Activated naive CD8-positive, alpha-beta T cell treated with anti-CD3 and anti-CD28 coated beads, Interleukin-2, amount 50 U/mL, for 24 hours (primary cell): ENCODE results near the gene HMGB2.

Experiments used
- ATAC-seq: fragments of 150-1000 bp; cut with Tn5 transposase; one replicate; pipeline ENCODE4 v1.10.0; 2021
- DNase-seq: peaks from one replicate; pipeline ENCODE4 v3.0.0; 2021
- H3K27ac Mint-ChIP-seq: one replicate; pipeline ENCODE4 v1.8.0; 2021; ENCODE audit warnings: mild to moderate bottlenecking, mixed read lengths
- H3K27me3 Mint-ChIP-seq: one replicate; pipeline ENCODE4 v1.8.0; 2021; ENCODE audit warnings: mixed read lengths
- H3K36me3 Mint-ChIP-seq: one replicate; pipeline ENCODE4 v1.8.0; 2021; ENCODE audit warnings: low read depth, mixed read lengths
- H3K4me1 Mint-ChIP-seq: one replicate; pipeline ENCODE4 v1.8.0; 2021; ENCODE audit warnings: mixed read lengths
- H3K4me3 Mint-ChIP-seq: one replicate; pipeline ENCODE4 v1.8.0; 2021; ENCODE audit warnings: mild to moderate bottlenecking, moderate library complexity, mixed read lengths
- H3K9me3 Mint-ChIP-seq: one replicate; pipeline ENCODE4 v1.8.0; 2021; ENCODE audit warnings: mixed read lengths

Gene HMGB2

DNA sequence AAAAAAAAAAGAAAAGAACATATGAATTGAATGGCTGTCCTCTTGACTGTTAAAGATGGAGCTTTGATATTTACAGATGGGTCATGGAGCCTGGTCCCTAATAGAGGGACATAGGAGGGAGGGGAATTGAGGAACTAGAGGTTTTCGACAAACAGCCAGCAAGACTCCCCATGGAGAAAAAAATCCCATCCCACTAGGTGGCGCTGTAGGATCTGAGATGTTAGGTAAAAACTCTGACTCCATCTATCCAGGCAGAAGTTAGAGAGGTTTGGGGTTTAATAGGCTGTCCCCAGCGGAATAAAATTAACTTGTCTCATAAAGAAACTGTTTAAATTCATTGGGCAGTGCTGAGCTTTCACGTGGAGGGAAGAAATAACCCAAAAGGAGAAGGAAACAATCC is 45.9 kb downstream of the HMGB2 start:
- Mint-ChIP-seq H3K4me1 (peaks cover 11% of the 10 kb centered on the region), H3K27me3 (no peaks in the 10 kb centered on the region), H3K27ac (peak overlapping the region; percentile 55), H3K4me3 (peak overlapping the region; percentile 35), H3K36me3 (peaks cover 20% of the 10 kb centered on the region), H3K9me3 (peaks cover 9% of the 10 kb centered on the region)
- peak; percentile 54 for ATAC-seq
- peak; percentile 77 for DNase-seq

GRCh38 chr4:173287486-173287885 is 46.7 kb downstream of the HMGB2 start:
- Mint-ChIP-seq H3K36me3 (peaks cover 20% of the 10 kb centered on the region), H3K4me3 (no peak overlapping the region), H3K9me3 (peaks cover 9% of the 10 kb centered on the region), H3K27ac (no peak overlapping the region), H3K27me3 (no peaks in the 10 kb centered on the region), H3K4me1 (peaks cover 11% of the 10 kb centered on the region)
- no peak for ATAC-seq
- no peak for DNase-seq

DNA sequence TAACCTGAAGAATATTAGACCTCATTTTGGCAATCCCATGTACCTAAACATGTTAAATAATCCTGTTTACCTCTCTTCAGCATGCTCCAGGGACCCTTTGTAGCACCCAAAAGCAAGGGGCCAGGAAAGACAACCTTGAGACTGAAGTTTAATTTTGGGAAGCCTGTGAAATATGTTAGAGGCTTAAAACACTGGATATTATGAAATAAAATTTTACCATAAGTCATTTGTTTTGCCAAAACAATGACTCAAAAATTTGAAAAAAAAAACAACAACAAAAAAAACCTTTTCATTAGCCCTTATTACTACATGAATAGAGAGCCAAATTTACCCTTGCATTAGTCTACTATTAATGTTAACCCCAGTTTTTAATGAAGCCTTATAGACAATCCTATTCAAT is 49.7 kb downstream of the HMGB2 start:
- Mint-ChIP-seq H3K4me3 (no peak overlapping the region), H3K27ac (no peak overlapping the region), H3K36me3 (peaks cover 23% of the 10 kb centered on the region), H3K9me3 (peaks cover 9% of the 10 kb centered on the region), H3K27me3 (no peaks in the 10 kb centered on the region), H3K4me1 (peaks cover 18% of the 10 kb centered on the region)
- no peak for DNase-seq
- ATAC-seq: no peak

GRCh38 chr4:173282626-173283025 is 51.5 kb downstream of the HMGB2 start:
- H3K36me3 Mint-ChIP-seq: peaks cover 19% of the 10 kb centered on the region
- H3K9me3 Mint-ChIP-seq: peaks cover 9% of the 10 kb centered on the region
- H3K27me3 Mint-ChIP-seq: no peaks in the 10 kb centered on the region
- no peak for ATAC-seq
- DNase-seq: no peak
- H3K4me3 Mint-ChIP-seq: no peak overlapping the region
- no peak overlapping the region for H3K27ac Mint-ChIP-seq
- peaks cover 7% of the 10 kb centered on the region for H3K4me1 Mint-ChIP-seq

DNA sequence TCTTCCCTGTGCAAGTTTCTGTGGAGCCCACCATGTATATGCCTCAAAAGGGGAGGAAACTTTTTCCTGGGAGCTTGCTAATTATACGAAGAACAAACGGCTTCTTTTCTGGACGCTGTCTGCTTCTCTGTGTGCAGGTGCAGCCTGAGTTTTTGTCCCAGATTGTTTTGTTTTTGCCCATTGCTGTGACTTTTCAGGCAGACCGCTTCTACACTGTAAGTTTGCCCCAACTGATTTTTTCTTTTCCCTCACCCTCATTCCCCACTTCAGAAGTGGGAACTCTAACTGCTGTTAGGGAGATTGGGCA is 51.9 kb downstream of the HMGB2 start:
- H3K27me3 Mint-ChIP-seq: no peaks in the 10 kb centered on the region

GRCh38 chr4:173281406-173282255 is 52.5 kb downstream of the HMGB2 start:
- Mint-ChIP-seq H3K4me3 (no peak overlapping the region), H3K36me3 (peaks cover 17% of the 10 kb centered on the region), H3K27ac (no peak overlapping the region), H3K9me3 (peaks cover 9% of the 10 kb centered on the region), H3K4me1 (peaks cover 7% of the 10 kb centered on the region), H3K27me3 (no peaks in the 10 kb centered on the region)
- ATAC-seq: no peak
- no peak for DNase-seq

More for the DNA sequence above, 51.9 kb downstream of the HMGB2 start:
- H3K36me3 Mint-ChIP-seq: peaks cover 19% of the 10 kb centered on the region
- H3K4me1 Mint-ChIP-seq: peaks cover 7% of the 10 kb centered on the region
- DNase-seq (no peak), ATAC-seq (no peak)
- H3K4me3 Mint-ChIP-seq: no peak overlapping the region
- H3K27ac Mint-ChIP-seq: no peak overlapping the region
- H3K9me3 Mint-ChIP-seq: peaks cover 9% of the 10 kb centered on the region
